Endothelial cell of umbilical vein (primary cell): Measurements from ENCODE around the gene TGFA. TPM values are rescaled to one million over a fixed set of nuclear protein-coding genes. Genes with fewer than 3 reads are reported as not detected.

Source experiments
- BruUV-seq: library from RNA; stranded (reverse); fragments of 400-500 nt; replicated peaks from 2 replicates; lab custom pipeline; 2021; lab: Mats Ljungman, UMichigan
- CTCF ChIA-PET: fragments of 300-600, 350-600 bp; sonication (Branson Sonifier 250); formaldehyde crosslinking; loops from one replicate; lab custom pipeline; 2021; ENCODE audit warnings: antibody characterized with exemption, inconsistent platforms; lab: Charles Lee
- POLR2A ChIA-PET: fragments of 300-600, 350-600 bp; sonication (Branson Sonifier 250); formaldehyde crosslinking; loops from one replicate; lab custom pipeline; 2021; ENCODE audit warnings: antibody characterized with exemption, inconsistent platforms; lab: Charles Lee
- DNase-seq: peaks from one replicate; pipeline ENCODE4 v3.0.0-alpha.2; 2011; ENCODE audit warnings: low read depth, low spot score
- FAIRE-seq: peaks from 2 replicates; lab custom pipeline; 2011; peaks lifted over from hg19 to GRCh38; lab: Jason Lieb, UNC
- H2AFZ ChIP-seq: 2 replicates; pipeline ENCODE4 v1.6.0; 2012; ENCODE audit warnings: low read depth, low read length, control low read depth, inconsistent platforms
- H3K27ac ChIP-seq: 2 replicates; pipeline ENCODE4 v1.5.1; 2011; ENCODE audit warnings: low read depth, mild to moderate bottlenecking, control low read depth, low read length, moderate library complexity; ENCODE audit not compliant: insufficient read depth
- H3K27me3 ChIP-seq, 2 experiments: 2 replicates each; pipeline versions ENCODE4 v1.6.0 to v1.6.1; 2011; ENCODE audit warnings: low read length in 2 of 2, mixed read lengths in 1 of 2; ENCODE audit not compliant: control insufficient read depth in 2 of 2, insufficient read depth in 2 of 2
- H3K36me3 ChIP-seq, 2 experiments: 2 replicates in 1 of 2; 3 replicates in 1 of 2; pipeline ENCODE4 v1.5.1; 2011; ENCODE audit warnings: low read length in 2 of 2, mild to moderate bottlenecking in 1 of 2, moderate library complexity in 1 of 2; ENCODE audit not compliant: control insufficient read depth in 2 of 2, insufficient read depth in 2 of 2; ENCODE audit errors: extremely low read depth in 1 of 2
- H3K4me1 ChIP-seq: 3 replicates; pipeline ENCODE4 v1.5.1; 2011; ENCODE audit warnings: mild to moderate bottlenecking, low read length; ENCODE audit not compliant: control insufficient read depth, insufficient read depth; ENCODE audit errors: extremely low read depth
- H3K4me2 ChIP-seq: 2 replicates; pipeline ENCODE4 v1.6.1; 2011; ENCODE audit warnings: low read length, control low read depth, mixed read lengths; ENCODE audit not compliant: insufficient read depth
- H3K4me3 ChIP-seq, 3 experiments: fragments of 200-600 bp in 1 of 3; sonication (generic), shearing (Covaris generic) in 1 of 3; replicated peaks in 1 of 3; 2 replicates each; pipeline ENCODE4 v1.5.1; 2011 to 2016; ENCODE audit warnings: control low read depth in 3 of 3, low read length in 3 of 3, mild to moderate bottlenecking in 2 of 3, inconsistent platforms in 1 of 3, low read depth in 1 of 3, moderate library complexity in 1 of 3; ENCODE audit not compliant: insufficient read depth in 1 of 3
- H3K79me2 ChIP-seq: 2 replicates; pipeline ENCODE4 v1.6.0; 2012; ENCODE audit warnings: low read length, inconsistent platforms; ENCODE audit not compliant: control insufficient read depth, insufficient read depth
- H3K9ac ChIP-seq: replicated peaks from 2 replicates; pipeline ENCODE3; 2011; ENCODE audit warnings: low read length, control low read depth; ENCODE audit not compliant: insufficient read depth; ENCODE audit errors: extremely low read depth
- H3K9me1 ChIP-seq: replicated peaks from 3 replicates; pipeline ENCODE4 v1.6.0; 2011; ENCODE audit warnings: mild to moderate bottlenecking, low read length; ENCODE audit not compliant: control insufficient read depth, insufficient read depth; ENCODE audit errors: extremely low read depth
- H3K9me3 ChIP-seq: replicated peaks from 2 replicates; pipeline ENCODE4 v1.5.1; 2012; ENCODE audit warnings: low read length, inconsistent platforms; ENCODE audit not compliant: control insufficient read depth, insufficient read depth
- H4K20me1 ChIP-seq: replicated peaks from 2 replicates; pipeline ENCODE3; 2011; ENCODE audit warnings: mild to moderate bottlenecking, low read length; ENCODE audit not compliant: control insufficient read depth, insufficient read depth; ENCODE audit errors: extremely low read depth
- CTCF ChIP-seq, 2 donors: IDR thresholded peaks; 1 replicate in 1 of 2; 2 replicates in 1 of 2; pipeline ENCODE4 v1.5.1; 2011; ENCODE audit warnings: low read length in 2 of 2, mild to moderate bottlenecking in 2 of 2, moderate library complexity in 2 of 2, control low read depth in 1 of 2, inconsistent platforms in 1 of 2, low read depth in 1 of 2; ENCODE audit not compliant: insufficient read depth in 1 of 2; ENCODE audit errors: extremely low read depth in 1 of 2
- EZH2 ChIP-seq: IDR thresholded peaks from 2 replicates; pipeline ENCODE4 v1.6.1; 2012; ENCODE audit warnings: borderline replicate concordance, low read depth, mild to moderate bottlenecking, moderate library complexity, low read length, inconsistent platforms; ENCODE audit not compliant: severe bottlenecking
- FOS ChIP-seq: IDR thresholded peaks from 2 replicates; pipeline ENCODE4 v1.6.1; 2011; ENCODE audit warnings: mild to moderate bottlenecking, low read length, moderate library complexity, borderline replicate concordance; ENCODE audit not compliant: insufficient read depth
- GATA2 ChIP-seq: IDR thresholded peaks from 2 replicates; pipeline ENCODE4 v1.7.0; 2011; ENCODE audit warnings: low read depth, mild to moderate bottlenecking, moderate library complexity, mixed read lengths, low read length; ENCODE audit not compliant: insufficient read length, insufficient read depth
- JUN ChIP-seq: IDR thresholded peaks from 2 replicates; pipeline ENCODE4 v1.6.1; 2011; ENCODE audit warnings: borderline replicate concordance, low read depth; ENCODE audit not compliant: insufficient read length, insufficient read depth
- MAX ChIP-seq: IDR thresholded peaks from 2 replicates; pipeline ENCODE4 v1.6.1; 2011; ENCODE audit not compliant: insufficient read depth, insufficient read length
- MYC ChIP-seq: IDR thresholded peaks from one replicate; pipeline ENCODE4 v1.6.1; 2011; ENCODE audit warnings: mild to moderate bottlenecking, low read depth, low read length
- POLR2A ChIP-seq: IDR thresholded peaks from 2 replicates; pipeline ENCODE4 v1.6.1; 2012; ENCODE audit warnings: low read depth, mild to moderate bottlenecking, control low read depth, low read length
- POLR2AphosphoS5 ChIP-seq: IDR thresholded peaks from 2 replicates; pipeline ENCODE4 v1.6.1; 2012; ENCODE audit warnings: low read depth, mild to moderate bottlenecking, control low read depth, low read length, moderate library complexity; ENCODE audit not compliant: insufficient read depth
- dilution Hi-C: fragments of 300-500 bp; cut with MboI; formaldehyde crosslinking; loops from one replicate; pipeline ENCODE4 v1.15.0; 2019; ENCODE audit warnings: low sequenced_read_pairs; ENCODE audit not compliant: extremely low pct_ligation_motif_present
- intact Hi-C: fragments of 100-400 bp; cut with micrococcal nuclease; formaldehyde crosslinking; loops from one replicate; pipeline ENCODE4 v1.10.0; 2022
- polyA plus RNA-seq, 4 experiments: library from polyadenylated mRNA; depleted of rRNA in 3 of 4; stranded (reverse) in 3 of 4; unstranded in 1 of 4; fragments of >200 nt; gene quantifications; 2 replicates each; pipeline versions ENCODE4 v1.2.1 to v1.2.3, GENCODE V29; 2011 to 2012; ENCODE audit warnings: missing spikeins in 1 of 4
- total RNA-seq: library from RNA; stranded (reverse); gene quantifications from 2 replicates; pipeline ENCODE4 v1.2.3, GENCODE V29; 2021

TGFA gene
- total and polyA plus RNA-seq, 2 donors (not counting 3 experiments of a cell fraction or from before 2014, with no cell fraction given): 0.22 to 0.32 TPM

- DNase-seq (no peak), FAIRE-seq (no peak)
- peaks cover 21 to 26% of the 10 kb centered on the region in 2 experiments for H3K27me3 ChIP-seq
- no peak overlapping the region for H3K9ac ChIP-seq
- BruUV-seq: no TSS peak
- CTCF ChIA-PET: no interaction called here
- intact Hi-C loops (no loop called here), dilution Hi-C loops (no loop called here)
- H2AFZ ChIP-seq: no peak overlapping the region
- H3K4me3 ChIP-seq: no peak overlapping the region
- H3K4me1 ChIP-seq: no peaks in the 10 kb centered on the region
- no peaks in the 10 kb centered on the region for H3K79me2 ChIP-seq
- no peak for TF ChIP-seq JUN
- TF ChIP-seq MYC: no peak
- TF ChIP-seq POLR2AphosphoS5: no peak
- TF ChIP-seq POLR2A: no peak
- TF ChIP-seq MAX: no peak
- TF ChIP-seq CTCF (IDR thresholded peaks at IDR 0.05; ENCODE audit: extremely low read depth in 1 of 2, insufficient read depth in 1 of 2, low read depth in 1 of 2, low read length in 2 of 2): no peak
- no peak for TF ChIP-seq GATA2
- no peak for TF ChIP-seq FOS
- TF ChIP-seq EZH2: no peak
- H3K27ac ChIP-seq: no peak overlapping the region
- no peaks in the 10 kb centered on the region for H3K9me1 ChIP-seq
- no peak overlapping the region for H3K4me2 ChIP-seq
- POLR2A ChIA-PET: no interaction called here
- H3K36me3 ChIP-seq: no peaks in the 10 kb centered on the region
- H4K20me1 ChIP-seq: no peaks in the 10 kb centered on the region
- no peaks in the 10 kb centered on the region for H3K9me3 ChIP-seq
Observed at GRCh38 chr2:70473101-70473722, 80.4 kb downstream of the TGFA start.
